Progenitor cell of endocrine pancreas (in vitro differentiated cells): ENCODE data around the gene M6PR. TPM values are rescaled to one million over a fixed set of nuclear protein-coding genes. Genes with fewer than 3 reads are reported as not detected.
"Not testable (repeated sequence)": the region's sequence is repeated elsewhere in the genome, so short reads cannot be mapped to it uniquely, and the experiment has no call there.

ENCODE experiments used
- DNase-seq: peaks from one replicate; pipeline ENCODE4 v3.0.0; 2021; ENCODE audit warnings: low spot score; ENCODE audit not compliant: unreplicated experiment
- H3K27ac Mint-ChIP-seq: 2 replicates; pipeline ENCODE4 v1.8.0; 2021; ENCODE audit warnings: mild to moderate bottlenecking, moderate library complexity, mixed read lengths
- H3K27me3 Mint-ChIP-seq: 2 replicates; pipeline ENCODE4 v1.8.0; 2021; ENCODE audit warnings: mixed read lengths
- H3K36me3 Mint-ChIP-seq: 2 replicates; pipeline ENCODE4 v1.8.0; 2022; ENCODE audit warnings: mixed read lengths; ENCODE audit not compliant: insufficient read depth
- H3K4me1 Mint-ChIP-seq: 2 replicates; pipeline ENCODE4 v1.8.0; 2021; ENCODE audit warnings: low read depth, mixed read lengths
- H3K4me3 Mint-ChIP-seq: 2 replicates; pipeline ENCODE4 v1.8.0; 2021; ENCODE audit warnings: low read depth, mild to moderate bottlenecking, moderate library complexity, mixed read lengths
- H3K9me3 Mint-ChIP-seq: 2 replicates; pipeline ENCODE4 v1.8.0; 2021; ENCODE audit warnings: low read depth, mixed read lengths
- total RNA-seq: library from RNA; stranded (reverse); gene quantifications from 2 replicates; pipeline ENCODE4 v1.2.1, GENCODE V29; 2021
- TF ChIP-seq, protein P1 (sequence below): fragments of 200-600 bp; sonication (generic); IDR thresholded peaks from one replicate; pipeline ENCODE4 v1.5.0; 2021; ENCODE audit warnings: antibody characterized with exemption, mild to moderate bottlenecking; ENCODE audit not compliant: unreplicated experiment

M6PR gene
- total RNA-seq, 1 donor from 2014 or later: 189 TPM

DNA sequence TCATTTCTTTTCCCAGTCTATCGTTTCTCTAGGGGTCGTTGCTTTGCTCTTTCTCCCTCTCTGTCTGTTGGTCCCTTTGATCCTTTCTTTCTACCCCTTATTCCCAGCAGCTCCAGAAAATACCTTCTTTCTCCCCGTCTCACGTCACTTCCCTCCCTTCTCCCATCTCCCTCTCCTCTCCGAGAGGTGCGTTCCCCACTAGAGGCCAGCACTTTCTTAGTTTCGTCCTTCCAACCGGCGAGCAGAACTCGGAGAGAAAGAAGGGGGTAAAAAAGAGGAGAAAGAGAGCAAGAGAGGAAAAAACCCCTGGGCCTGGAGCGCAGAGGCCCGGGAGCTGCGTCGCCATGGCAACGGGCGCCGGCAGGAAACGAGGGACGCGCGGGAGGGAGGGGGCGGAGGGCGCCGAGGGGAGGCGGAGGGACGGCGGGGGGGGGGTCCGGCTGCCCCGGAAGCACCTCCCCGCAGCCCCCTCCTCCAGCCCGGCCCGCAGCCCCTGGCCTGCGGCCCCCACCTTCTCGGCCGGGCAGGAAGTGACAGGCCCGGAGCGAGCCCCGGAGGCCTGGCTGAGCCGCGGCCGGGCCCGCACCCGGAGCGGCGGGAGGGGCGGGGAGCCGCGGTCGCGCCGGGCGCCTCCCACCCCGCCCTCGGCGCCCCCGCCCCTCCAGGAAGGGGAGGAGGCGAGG lies 35.3 kb downstream of the M6PR start, which contains the start of gene PHC1:
TSS of gene PHC1 (plus strand) at position 477 of the 683 bp plus-strand sequence. CDS start 3,169 bp downstream, outside the sequence.
- Mint-ChIP-seq H3K4me1 (peaks cover 29% of the 10 kb centered on the region), H3K4me3 (peak within 1 kb of the TSS; percentile 95), H3K27ac (peak within 1 kb of the TSS; percentile 97)
- H3K9me3 Mint-ChIP-seq, H3K36me3 Mint-ChIP-seq, H3K27me3 Mint-ChIP-seq: not testable (repeated sequence)
- TF ChIP-seq, protein P1, sequence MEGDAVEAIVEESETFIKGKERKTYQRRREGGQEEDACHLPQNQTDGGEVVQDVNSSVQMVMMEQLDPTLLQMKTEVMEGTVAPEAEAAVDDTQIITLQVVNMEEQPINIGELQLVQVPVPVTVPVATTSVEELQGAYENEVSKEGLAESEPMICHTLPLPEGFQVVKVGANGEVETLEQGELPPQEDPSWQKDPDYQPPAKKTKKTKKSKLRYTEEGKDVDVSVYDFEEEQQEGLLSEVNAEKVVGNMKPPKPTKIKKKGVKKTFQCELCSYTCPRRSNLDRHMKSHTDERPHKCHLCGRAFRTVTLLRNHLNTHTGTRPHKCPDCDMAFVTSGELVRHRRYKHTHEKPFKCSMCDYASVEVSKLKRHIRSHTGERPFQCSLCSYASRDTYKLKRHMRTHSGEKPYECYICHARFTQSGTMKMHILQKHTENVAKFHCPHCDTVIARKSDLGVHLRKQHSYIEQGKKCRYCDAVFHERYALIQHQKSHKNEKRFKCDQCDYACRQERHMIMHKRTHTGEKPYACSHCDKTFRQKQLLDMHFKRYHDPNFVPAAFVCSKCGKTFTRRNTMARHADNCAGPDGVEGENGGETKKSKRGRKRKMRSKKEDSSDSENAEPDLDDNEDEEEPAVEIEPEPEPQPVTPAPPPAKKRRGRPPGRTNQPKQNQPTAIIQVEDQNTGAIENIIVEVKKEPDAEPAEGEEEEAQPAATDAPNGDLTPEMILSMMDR: peak; percentile 48
- peak; percentile 88 for DNase-seq

DNA sequence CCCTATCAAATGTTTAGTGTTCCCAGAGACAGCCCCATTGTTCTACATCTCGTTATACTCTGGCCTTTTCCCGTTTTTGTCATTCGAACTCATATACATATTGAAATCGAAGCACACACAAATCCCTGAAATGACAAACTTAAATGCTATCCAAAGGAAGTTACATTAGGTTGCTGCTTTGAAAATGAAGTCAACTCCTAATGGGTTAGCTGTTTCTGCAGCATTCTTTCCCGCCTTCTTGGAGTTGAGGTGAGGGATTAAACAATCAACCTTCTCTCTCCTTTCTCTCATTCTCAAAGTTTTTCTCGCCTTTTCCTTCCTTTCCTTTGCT lies 35.8 kb downstream of the M6PR start:
- TF ChIP-seq, protein P1: no peak
- H3K36me3 Mint-ChIP-seq: peaks cover 3% of the 10 kb centered on the region

DNA sequence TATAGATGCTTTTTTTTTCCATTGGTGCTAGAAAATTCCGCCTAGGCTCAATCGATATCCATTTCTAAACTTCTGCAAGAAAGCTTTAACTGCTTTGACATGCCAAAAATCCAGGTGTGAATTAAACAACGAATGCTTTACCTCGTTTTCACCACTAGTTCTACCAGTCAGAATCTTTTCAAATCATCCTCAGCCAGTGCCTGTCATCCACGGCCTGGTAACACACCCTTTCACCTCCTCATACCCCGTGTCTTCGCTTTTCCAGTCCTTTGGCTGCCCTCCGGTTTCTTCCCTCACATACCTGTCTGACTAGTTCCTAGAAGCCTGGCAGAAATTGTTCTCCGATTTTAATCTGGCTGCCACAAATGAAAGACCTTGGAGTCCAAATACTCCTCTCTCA lies 36.5 kb downstream of the M6PR start:
- no peak for DNase-seq
- Mint-ChIP-seq H3K36me3 (no peaks in the 10 kb centered on the region), H3K9me3 (no peaks in the 10 kb centered on the region), H3K4me1 (peaks cover 29% of the 10 kb centered on the region), H3K4me3 (peak overlapping the region; percentile 95), H3K27me3 (no peaks in the 10 kb centered on the region), H3K27ac (peak overlapping the region; percentile 97)
- TF ChIP-seq, protein P1: peak; percentile 56

More for the DNA sequence above, 35.8 kb downstream of the M6PR start:
- Mint-ChIP-seq H3K4me1 (peaks cover 29% of the 10 kb centered on the region), H3K27me3 (no peaks in the 10 kb centered on the region), H3K27ac (peak overlapping the region; percentile 97), H3K4me3 (peak overlapping the region; percentile 95), H3K9me3 (no peaks in the 10 kb centered on the region)
- DNase-seq: no peak

DNA sequence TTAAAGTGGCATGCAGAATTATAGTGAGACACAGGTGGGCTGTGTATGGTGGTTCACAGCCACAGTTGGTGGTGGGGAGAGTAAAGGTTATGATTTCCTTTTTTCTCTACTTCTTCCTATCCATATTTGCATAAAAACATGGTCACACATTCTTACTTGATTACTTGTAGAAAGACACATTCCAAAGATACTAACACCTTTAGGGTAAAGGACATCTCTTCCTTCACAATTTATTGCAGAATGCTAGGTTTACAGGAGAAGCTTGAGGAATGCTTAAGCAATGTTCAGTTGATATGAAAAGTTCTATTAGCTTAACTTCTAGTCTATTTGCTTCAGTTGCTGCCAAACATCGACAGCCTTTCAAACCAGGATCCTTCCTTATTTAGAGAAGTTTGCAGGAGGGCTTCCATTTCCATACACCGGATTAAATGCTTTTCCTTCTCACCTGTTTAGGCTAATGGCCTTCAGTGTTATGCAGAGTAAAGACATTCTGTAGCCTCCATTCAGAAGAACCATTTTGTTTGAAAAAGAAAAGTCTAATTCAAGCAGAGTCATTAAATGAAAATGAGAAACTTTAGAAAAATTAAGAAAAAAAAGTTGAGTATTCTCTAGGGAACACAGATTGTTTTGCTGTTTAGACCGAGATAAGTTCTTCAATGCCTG lies 37.7 kb downstream of the M6PR start:
- Mint-ChIP-seq H3K27me3 (no peaks in the 10 kb centered on the region), H3K9me3 (no peaks in the 10 kb centered on the region), H3K27ac (peak overlapping the region; percentile 21), H3K4me3 (no peak overlapping the region), H3K4me1 (peaks cover 29% of the 10 kb centered on the region), H3K36me3 (no peaks in the 10 kb centered on the region)
- no peak for DNase-seq
- TF ChIP-seq, protein P1: no peak

DNA sequence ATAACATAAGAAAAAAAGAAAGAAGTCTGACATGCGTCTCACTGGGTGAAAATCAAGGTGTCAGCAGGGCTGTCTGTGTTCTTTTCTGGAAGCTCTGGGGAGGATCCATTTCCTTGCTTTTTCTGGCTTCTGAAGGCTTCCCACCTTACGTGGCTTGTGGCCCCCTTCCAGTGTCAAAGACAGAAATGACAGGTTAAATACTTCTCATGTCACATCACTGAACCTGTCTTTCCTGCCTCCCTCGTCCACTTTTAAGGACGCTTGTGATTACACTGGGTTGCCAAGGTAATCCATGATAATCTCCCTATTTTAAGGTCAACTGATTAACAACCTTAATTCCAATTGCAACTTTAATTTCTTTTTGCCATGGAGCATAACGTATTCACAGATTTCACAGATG lies 39.7 kb downstream of the M6PR start:
- DNase-seq: no peak
- H3K4me3 Mint-ChIP-seq: no peak overlapping the region
- TF ChIP-seq, protein P1: no peak
- H3K4me1 Mint-ChIP-seq: peaks cover 31% of the 10 kb centered on the region
- no peaks in the 10 kb centered on the region for H3K27me3 Mint-ChIP-seq
- no peaks in the 10 kb centered on the region for H3K36me3 Mint-ChIP-seq
- no peaks in the 10 kb centered on the region for H3K9me3 Mint-ChIP-seq
- H3K27ac Mint-ChIP-seq: no peak overlapping the region
